PC-3 (cell line): ENCODE results near the gene ADGRG3. TPM values are rescaled to one million over a fixed set of nuclear protein-coding genes. Genes with fewer than 3 reads are reported as not detected.

ENCODE experiments used
- ATAC-seq: fragments of 200-7000 bp; cut with Tn5 transposase; 2 replicates; pipeline ENCODE4 v1.9.1; 2020; ENCODE audit warnings: mild to moderate bottlenecking, moderate library complexity
- BruUV-seq: library from RNA; stranded (reverse); fragments of 400-500 nt; replicated peaks from 2 replicates; lab custom pipeline; 2021; lab: Mats Ljungman, UMichigan
- CTCF ChIA-PET: fragments of 300-600 bp; sonication (Branson Sonifier 250); formaldehyde crosslinking; loops from one replicate; lab custom pipeline; 2022; ENCODE audit warnings: antibody characterized with exemption; lab: Charles Lee
- POLR2A ChIA-PET: fragments of 300-600 bp; sonication (Branson Sonifier 250); formaldehyde crosslinking; loops from one replicate; lab custom pipeline; 2022; ENCODE audit warnings: antibody characterized with exemption; ENCODE audit not compliant: unreplicated experiment; lab: Charles Lee
- DNase-seq: peaks from one replicate; pipeline ENCODE4 v3.0.0-alpha.2; 2015
- H2AFZ ChIP-seq: fragments of 300-600 bp; sonication (generic); 2 replicates; pipeline ENCODE4 v1.6.0; 2016; ENCODE audit warnings: antibody characterized with exemption, low read length
- H3F3A ChIP-seq: fragments of 300-600 bp; sonication (generic); one replicate; pipeline ENCODE4 v1.6.0; 2017; ENCODE audit warnings: antibody characterized with exemption, low read length, control low read depth, mild to moderate bottlenecking; ENCODE audit not compliant: unreplicated experiment
- H3K27ac ChIP-seq: fragments of 300-600 bp; sonication (generic); 2 replicates; pipeline ENCODE4 v1.5.1; 2016; ENCODE audit warnings: mild to moderate bottlenecking, low read length
- H3K27me3 ChIP-seq: fragments of 300-600 bp; sonication (generic); 2 replicates; pipeline ENCODE4 v1.6.1; 2016; ENCODE audit warnings: low read length, mixed read lengths
- H3K36me3 ChIP-seq: fragments of 300-600 bp; sonication (generic); 2 replicates; pipeline ENCODE4 v1.6.1; 2016; ENCODE audit warnings: low read depth, mixed run types, low read length, mixed read lengths
- H3K4me1 ChIP-seq: fragments of 300-600 bp; sonication (generic); 2 replicates; pipeline ENCODE4 v1.5.1; 2016; ENCODE audit warnings: low read length; ENCODE audit not compliant: insufficient read depth
- H3K4me2 ChIP-seq: fragments of 300-600 bp; sonication (generic); 2 replicates; pipeline ENCODE4 v1.6.0; 2016; ENCODE audit warnings: low read length
- H3K4me3 ChIP-seq: fragments of 300-600 bp; sonication (generic); 2 replicates; pipeline ENCODE4 v1.5.1; 2016; ENCODE audit warnings: mild to moderate bottlenecking, low read length, mixed read lengths
- H3K79me2 ChIP-seq: fragments of 300-600 bp; sonication (generic); 2 replicates; pipeline ENCODE4 v1.6.1; 2017; ENCODE audit warnings: low read length, mixed read lengths
- H3K9ac ChIP-seq: fragments of 300-600 bp; sonication (generic); 2 replicates; pipeline ENCODE4 v1.6.0; 2016; ENCODE audit warnings: mild to moderate bottlenecking, low read length
- H3K9me2 ChIP-seq: fragments of 300-600 bp; sonication (generic); replicated peaks from 2 replicates; pipeline ENCODE4 v1.6.1; 2016; ENCODE audit warnings: mixed run types, low read length, mixed read lengths
- H3K9me3 ChIP-seq: fragments of 300-600 bp; sonication (generic); 2 replicates; pipeline ENCODE4 v1.6.1; 2016; ENCODE audit warnings: low read length, mixed read lengths
- H4K20me1 ChIP-seq: fragments of 300-600 bp; sonication (generic); 2 replicates; pipeline ENCODE4 v1.6.1; 2016; ENCODE audit warnings: low read length, mixed read lengths
- CTCF ChIP-seq: fragments of 300-600 bp; sonication (generic); conservative IDR thresholded peaks from 2 replicates; pipeline ENCODE4 v1.5.1; 2017; ENCODE audit warnings: antibody characterized with exemption, low read depth, mild to moderate bottlenecking, low read length
- EZH2 ChIP-seq: fragments of 300-600 bp; sonication (generic); IDR thresholded peaks from one replicate; pipeline ENCODE4 v1.6.1; 2017; ENCODE audit warnings: antibody characterized with exemption, mild to moderate bottlenecking, low read length; ENCODE audit not compliant: unreplicated experiment
- EZH2phosphoT487 ChIP-seq: fragments of 300-600 bp; sonication (generic); IDR thresholded peaks from 2 replicates; pipeline ENCODE4 v1.6.1; 2018; ENCODE audit warnings: mild to moderate bottlenecking, antibody characterized with exemption, low read length, borderline replicate concordance
- intact Hi-C: fragments of 100-400 bp; cut with micrococcal nuclease; formaldehyde crosslinking; loops from 2 replicates; pipeline ENCODE4 v1.9.0; 2023
- total RNA-seq: library from RNA; depleted of rRNA; stranded (reverse); fragments of >200 nt; gene quantifications from 2 replicates; pipeline ENCODE4 v1.2.3, GENCODE V29; 2014

The ADGRG3 gene
- total RNA-seq, 1 experiment from 2014 or later, result not detected

GRCh38 chr16:57660715-57661463 lies 7.2 kb upstream of the ADGRG3 start:
- H3K79me2 ChIP-seq, result no peaks in the 10 kb centered on the region
- ChIA-PET CTCF (no interaction called here), POLR2A (no interaction called here)
- peaks cover 6% of the 10 kb centered on the region; the same call in 1 of the 2 replicates for H3K36me3 ChIP-seq
- ATAC-seq (no peak), DNase-seq (no peak)
- no peaks in the 10 kb centered on the region for H3K27me3 ChIP-seq
- no peak overlapping the region for H3K27ac ChIP-seq
- no peaks in the 10 kb centered on the region for H3K4me1 ChIP-seq
- H3K4me3 ChIP-seq, result no peak overlapping the region
- H3K4me2 ChIP-seq, result no peak overlapping the region
- H2AFZ ChIP-seq, result no peak overlapping the region
- no peaks in the 10 kb centered on the region for H4K20me1 ChIP-seq
- no peaks in the 10 kb centered on the region for H3F3A ChIP-seq
- no peak overlapping the region for H3K9ac ChIP-seq
- no peaks in the 10 kb centered on the region for H3K9me2 ChIP-seq
- no peak for TF ChIP-seq CTCF
- no peak for TF ChIP-seq EZH2
- TF ChIP-seq EZH2phosphoT487, result no peak
- H3K9me3 ChIP-seq, result no peaks in the 10 kb centered on the region
- no TSS peak for BruUV-seq
- intact Hi-C loops, result no loop called here

- Histone ChIP-seq H3F3A (no peaks in the 10 kb centered on the region), H3K79me2 (no peaks in the 10 kb centered on the region), H3K4me3 (no peak overlapping the region), H2AFZ (no peak overlapping the region), H3K9me2 (no peaks in the 10 kb centered on the region), H3K27ac (no peak overlapping the region), H3K4me2 (no peak overlapping the region), H3K4me1 (no peaks in the 10 kb centered on the region), H3K36me3 (peaks cover 6% of the 10 kb centered on the region; the same call in 1 of the 2 replicates), H3K9ac (no peak overlapping the region), H3K27me3 (no peaks in the 10 kb centered on the region), H4K20me1 (no peaks in the 10 kb centered on the region), H3K9me3 (no peaks in the 10 kb centered on the region)
- intact Hi-C loops, result no loop called here
- ChIA-PET CTCF (no interaction called here), POLR2A (no interaction called here)
- BruUV-seq, result no TSS peak
- no peak for TF ChIP-seq EZH2phosphoT487
- no peak for TF ChIP-seq EZH2
- no peak for TF ChIP-seq CTCF
- DNase-seq, result no peak
- ATAC-seq, result no peak
Observed at GRCh38 chr16:57661510-57661909, 6.6 kb upstream of the ADGRG3 start.
